ENCODE data around the gene PRELID1. TPM values are rescaled to one million over a fixed set of nuclear protein-coding genes. Genes with fewer than 3 reads are reported as not detected.
A peak's percentile ranks its signal among the peaks of the same experiment; 100 is the strongest.

The PRELID1 gene
- total RNA-seq, 1 donor from 2014 or later: 196 TPM

DNA sequence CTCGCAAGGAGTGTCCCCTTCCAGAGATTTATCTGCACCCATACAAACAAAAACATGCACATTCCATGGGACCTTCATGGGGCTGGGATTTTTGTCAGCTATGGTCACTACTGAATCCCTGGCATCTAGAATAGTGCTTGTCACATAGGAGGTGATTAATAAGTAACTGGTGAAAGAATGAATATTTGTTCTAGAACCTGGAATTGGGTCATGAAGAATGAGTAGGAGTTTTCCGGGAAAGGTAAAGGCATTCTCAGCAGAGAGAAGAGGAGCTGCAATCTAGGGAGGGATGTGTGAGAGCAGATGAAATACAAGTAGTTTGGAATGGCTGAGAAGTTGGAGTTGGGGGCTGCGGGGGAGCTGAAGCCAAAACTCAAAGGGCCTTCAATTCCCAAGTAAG is 50.7 kb downstream of the PRELID1 start:
- Histone ChIP-seq H3K27ac (ENCODE audit: low read depth, low read length) (no peak overlapping the region), H3K4me1 (ENCODE audit: insufficient read depth, low read length) (peaks cover 26% of the 10 kb centered on the region), H3K4me2 (ENCODE audit: low read length) (no peak overlapping the region), H3K27me3 (ENCODE audit: insufficient read depth, low read length) (no peaks in the 10 kb centered on the region), H3K79me2 (ENCODE audit: insufficient read depth, low read length) (peaks cover 21% of the 10 kb centered on the region), H3K36me3 (ENCODE audit: insufficient read depth, low read length) (peaks cover 4% of the 10 kb centered on the region), H3K9me3 (ENCODE audit: insufficient read depth, low read depth, low read length) (no peaks in the 10 kb centered on the region), H4K20me1 (ENCODE audit: insufficient read depth, low read length) (peaks cover 14% of the 10 kb centered on the region), H3K9ac (ENCODE audit: low read length) (no peak overlapping the region), H3K4me3 (ENCODE audit: insufficient read depth, low read depth, low read length) (no peak overlapping the region), H2AFZ (ENCODE audit: low read depth, low read length) (no peak overlapping the region)
- Mint-ChIP-seq H3K27me3 (ENCODE audit: low read depth, unreplicated experiment) (peaks cover 12% of the 10 kb centered on the region), H3K4me1 (ENCODE audit: low read depth, unreplicated experiment) (peaks cover 27% of the 10 kb centered on the region), H3K27ac (ENCODE audit: unreplicated experiment) (no peak overlapping the region), H3K9me3 (ENCODE audit: unreplicated experiment) (peaks cover 6% of the 10 kb centered on the region), H3K4me3 (ENCODE audit: unreplicated experiment) (no peak overlapping the region), H3K36me3 (ENCODE audit: low read depth, unreplicated experiment) (peaks cover 2% of the 10 kb centered on the region)
- DNase-seq (ENCODE audit: low read depth) (no peak), FAIRE-seq (no peak)
- TF ChIP-seq EZH2 (IDR thresholded peaks at IDR 0.05; ENCODE audit: insufficient read depth, low read length) (no peak), CTCF (IDR thresholded peaks at IDR 0.05; ENCODE audit: insufficient read depth, low read depth, low read length) (no peak)

DNA sequence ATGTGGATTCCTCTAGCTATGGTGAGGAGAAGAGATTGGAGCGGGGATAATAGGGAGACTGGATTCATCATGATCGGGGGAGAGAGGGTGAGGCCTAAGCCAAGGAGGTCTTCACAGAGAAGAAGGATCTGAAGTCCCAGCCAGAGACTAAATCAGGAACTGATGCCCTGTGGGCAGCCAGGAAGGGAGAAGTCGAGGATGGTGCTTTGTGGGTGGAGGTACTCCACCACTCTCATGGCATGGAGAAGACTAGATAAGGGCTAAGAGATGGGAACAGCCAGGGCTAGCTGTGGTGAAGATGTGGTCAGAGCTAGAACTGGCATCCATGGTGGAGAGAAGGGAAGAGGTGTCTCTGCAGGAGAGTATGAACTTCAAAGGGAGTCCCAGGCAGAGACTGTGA is 51.1 kb downstream of the PRELID1 start:
- peaks cover 15% of the 10 kb centered on the region for H3K27me3 Mint-ChIP-seq (ENCODE audit: low read depth, unreplicated experiment)
- H3K36me3 Mint-ChIP-seq (ENCODE audit: low read depth, unreplicated experiment): peaks cover 2% of the 10 kb centered on the region
- Histone ChIP-seq H3K27ac (ENCODE audit: low read depth, low read length) (no peak overlapping the region), H3K79me2 (ENCODE audit: insufficient read depth, low read length) (peaks cover 17% of the 10 kb centered on the region), H2AFZ (ENCODE audit: low read depth, low read length) (no peak overlapping the region), H3K27me3 (ENCODE audit: insufficient read depth, low read length) (no peaks in the 10 kb centered on the region), H4K20me1 (ENCODE audit: insufficient read depth, low read length) (peaks cover 9% of the 10 kb centered on the region), H3K4me2 (ENCODE audit: low read length) (no peak overlapping the region), H3K9ac (ENCODE audit: low read length) (no peak overlapping the region), H3K4me3 (ENCODE audit: insufficient read depth, low read depth, low read length) (no peak overlapping the region), H3K36me3 (ENCODE audit: insufficient read depth, low read length) (peaks cover 2% of the 10 kb centered on the region), H3K4me1 (ENCODE audit: insufficient read depth, low read length) (peaks cover 24% of the 10 kb centered on the region), H3K9me3 (ENCODE audit: insufficient read depth, low read depth, low read length) (no peaks in the 10 kb centered on the region)
- DNase-seq (ENCODE audit: low read depth): no peak
- no peak for FAIRE-seq
- H3K9me3 Mint-ChIP-seq (ENCODE audit: unreplicated experiment): peaks cover 6% of the 10 kb centered on the region
- TF ChIP-seq CTCF (IDR thresholded peaks at IDR 0.05; ENCODE audit: insufficient read depth, low read depth, low read length) (no peak), EZH2 (IDR thresholded peaks at IDR 0.05; ENCODE audit: insufficient read depth, low read length) (no peak)
- H3K4me3 Mint-ChIP-seq (ENCODE audit: unreplicated experiment): no peak overlapping the region
- peak overlapping the region; percentile 23 for H3K27ac Mint-ChIP-seq (ENCODE audit: unreplicated experiment)
- peaks cover 24% of the 10 kb centered on the region for H3K4me1 Mint-ChIP-seq (ENCODE audit: low read depth, unreplicated experiment)

GRCh38 chr5:177355162-177355867 is 51.7 kb downstream of the PRELID1 start:
- Mint-ChIP-seq H3K4me1 (ENCODE audit: low read depth, unreplicated experiment) (peaks cover 20% of the 10 kb centered on the region), H3K36me3 (ENCODE audit: low read depth, unreplicated experiment) (peaks cover 4% of the 10 kb centered on the region), H3K27ac (ENCODE audit: unreplicated experiment) (no peak overlapping the region), H3K27me3 (ENCODE audit: low read depth, unreplicated experiment) (peaks cover 20% of the 10 kb centered on the region), H3K9me3 (ENCODE audit: unreplicated experiment) (peaks cover 6% of the 10 kb centered on the region), H3K4me3 (ENCODE audit: unreplicated experiment) (no peak overlapping the region)
- TF ChIP-seq CTCF (IDR thresholded peaks at IDR 0.05; ENCODE audit: insufficient read depth, low read depth, low read length): no peak
- no peak for TF ChIP-seq EZH2 (IDR thresholded peaks at IDR 0.05; ENCODE audit: insufficient read depth, low read length)
- Histone ChIP-seq H3K4me1 (ENCODE audit: insufficient read depth, low read length) (peaks cover 18% of the 10 kb centered on the region), H3K27me3 (ENCODE audit: insufficient read depth, low read length) (no peaks in the 10 kb centered on the region), H3K36me3 (ENCODE audit: insufficient read depth, low read length) (no peaks in the 10 kb centered on the region), H3K4me2 (ENCODE audit: low read length) (no peak overlapping the region), H3K4me3 (ENCODE audit: insufficient read depth, low read depth, low read length) (no peak overlapping the region), H3K27ac (ENCODE audit: low read depth, low read length) (no peak overlapping the region), H2AFZ (ENCODE audit: low read depth, low read length) (no peak overlapping the region), H3K9ac (ENCODE audit: low read length) (no peak overlapping the region), H3K9me3 (ENCODE audit: insufficient read depth, low read depth, low read length) (no peaks in the 10 kb centered on the region), H4K20me1 (ENCODE audit: insufficient read depth, low read length) (peaks cover 3% of the 10 kb centered on the region), H3K79me2 (ENCODE audit: insufficient read depth, low read length) (peaks cover 10% of the 10 kb centered on the region)
- DNase-seq (ENCODE audit: low read depth): no peak
- FAIRE-seq: no peak

All from astrocyte (in vitro differentiated cells and primary cell).